ENCODE measurements around the gene TGFBR3L. TPM values are rescaled to one million over a fixed set of nuclear protein-coding genes. Genes with fewer than 3 reads are reported as not detected.

TGFBR3L gene
- total and polyA plus RNA-seq, 2 of the 8 experiments (the other 6 are each of a cell fraction or from before 2014, with no cell fraction given): 3.1 to 3.7 TPM

DNA sequence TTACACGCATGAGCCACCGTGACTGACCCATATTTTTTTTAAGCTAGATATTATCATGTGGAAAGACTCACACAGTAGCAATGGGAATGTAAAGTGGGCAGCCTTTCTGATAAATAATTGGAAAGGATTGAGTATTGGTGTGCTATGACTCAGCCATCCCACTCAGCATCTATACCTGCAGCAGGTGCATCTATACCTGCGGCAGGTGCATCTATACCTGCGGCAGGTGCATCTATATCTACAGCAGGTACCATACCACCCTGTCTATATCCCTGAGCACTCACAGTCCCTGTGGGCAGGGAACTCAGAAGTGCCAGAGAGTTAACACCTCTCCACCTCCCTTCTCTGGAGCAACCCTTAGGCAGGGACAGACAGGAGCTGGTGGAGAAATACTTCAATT lies 31.5 kb upstream of the TGFBR3L start:
- H4K5ac ChIP-seq (ENCODE audit: insufficient read length, low read depth, low read length): no peak overlapping the region
- H3K79me2 ChIP-seq (ENCODE audit: control insufficient read depth in 1 of 2, insufficient read depth in 2 of 2, low read length in 2 of 2): no peaks in the 10 kb centered on the region
- H3K4me3 ChIP-seq (ENCODE audit: extremely low read depth in 1 of 4, insufficient read depth in 2 of 4, low read depth in 3 of 4, low read length in 4 of 4): no peak overlapping the region
- no peak overlapping the region for H4K8ac ChIP-seq (ENCODE audit: extremely low read depth, insufficient read depth, low read length)
- no peak overlapping the region for H3K9ac ChIP-seq (replicated peaks in 1 of 4; ENCODE audit: extremely low read depth in 1 of 4, low read depth in 3 of 4, low read length in 3 of 4)
- no peak overlapping the region for H3K23ac ChIP-seq (ENCODE audit: insufficient read length)
- no peak overlapping the region for H2BK120ac ChIP-seq (replicated peaks; ENCODE audit: low read depth, low read length)
- no peak overlapping the region for H2AFZ ChIP-seq (ENCODE audit: low read length)
- H3K4me2 ChIP-seq (ENCODE audit: insufficient read depth in 1 of 2, low read depth in 2 of 2, low read length in 2 of 2): no peak overlapping the region
- no peak overlapping the region for H2BK15ac ChIP-seq (ENCODE audit: low read length)
- H3K56ac ChIP-seq (replicated peaks; ENCODE audit: insufficient read length, low read depth, low read length): no peak overlapping the region
- H3K4ac ChIP-seq (replicated peaks; ENCODE audit: insufficient read length, low read depth, low read length): no peak overlapping the region
- H3K14ac ChIP-seq (ENCODE audit: insufficient read length): no peak overlapping the region
- no peaks in the 10 kb centered on the region for H4K20me1 ChIP-seq (replicated peaks in 1 of 2; ENCODE audit: control insufficient read depth in 1 of 2, insufficient read depth in 2 of 2, low read length in 2 of 2)
- H3K27me3 ChIP-seq (replicated peaks in 1 of 4; ENCODE audit: control insufficient read depth in 3 of 4, extremely low read depth in 1 of 4, insufficient read depth in 3 of 4, low read length in 3 of 4): peaks cover 0 to 2% (median 0%) of the 10 kb centered on the region in 4 experiments; a peak in 1 of 7 replicates
- FAIRE-seq (no peak), DNase-seq (ENCODE audit: low read depth in 1 of 2, low spot score in 2 of 2) (no peak)
- 98% methylated on average over 4 of the region's 4 CpGs; no CpG with 5 or more reads in 1 of the 2 experiments for WGBS, 2 experiments (ENCODE audit: extremely low coverage in 1 of 2, insufficient coverage in 1 of 2, insufficient read length in 1 of 2, insufficient replicate concordance in 2 of 2, low coverage in 1 of 2, low lambda C conversion rate in 2 of 2, missing lambda C conversion rate in 1 of 2)
- no peaks in the 10 kb centered on the region for H3K36me3 ChIP-seq (ENCODE audit: control insufficient read depth in 2 of 4, insufficient read depth in 4 of 4, low read length in 3 of 4)
- H3K4me1 ChIP-seq (replicated peaks in 1 of 4; ENCODE audit: control insufficient read depth in 3 of 4, insufficient read depth in 4 of 4, low read length in 3 of 4): peaks cover 0 to 6% (median 4%) of the 10 kb centered on the region in 4 experiments; a peak in 4 of 7 replicates
- no peak overlapping the region for H4K91ac ChIP-seq (replicated peaks; ENCODE audit: insufficient read length, low read length)
- no peak overlapping the region for H2AK5ac ChIP-seq (ENCODE audit: low read depth, low read length)
- no peak overlapping the region for H2BK12ac ChIP-seq (ENCODE audit: low read depth, low read length)
- no peak overlapping the region for H2BK20ac ChIP-seq (ENCODE audit: low read length)
- CTCF ChIA-PET (ENCODE audit: partially characterized antibody): interaction anchor here (0.7 to 3.0 kb wide), 7 partner anchors 14 to 51 kb away, joined by 3 to 8 read pairs (median 4); no protein-coding TSS in a partner anchor
- peaks cover 4% of the 10 kb centered on the region; the same call in 1 of the 2 replicates for H3K23me2 ChIP-seq (ENCODE audit: low read depth, low read length)
- H2BK5ac ChIP-seq (ENCODE audit: low read depth, low read length): no peak overlapping the region
- no peaks in the 10 kb centered on the region for H3K9me3 ChIP-seq (ENCODE audit: insufficient read depth in 2 of 2, low read depth in 1 of 2, low read length in 1 of 2)
- no peak overlapping the region for H3K27ac ChIP-seq (ENCODE audit: low read depth, low read length)
- no peaks in the 10 kb centered on the region for H3K79me1 ChIP-seq (ENCODE audit: low read depth, low read length)
- H3K18ac ChIP-seq (ENCODE audit: extremely low read depth, low read length): no peak overlapping the region
- POLR2A ChIA-PET (ENCODE audit: partially characterized antibody): interaction anchor here (0.6 to 1.8 kb wide), 10 partner anchors 8 to 60 kb away, joined by 3 to 5 read pairs (median 3); partner anchors contain the start of genes PRR36, TGFBR3L and TIMM44
- no peak for TF ChIP-seq TAF1 (IDR thresholded peaks at IDR 0.05; ENCODE audit: low read depth, low read length)
- no peak for TF ChIP-seq RBBP5 (IDR thresholded peaks at IDR 0.05; ENCODE audit: borderline replicate concordance, low read depth, low read length)
- TF ChIP-seq YY1 (IDR thresholded peaks at IDR 0.05; ENCODE audit: low read depth, low read length): no peak
- TF ChIP-seq SRF (IDR thresholded peaks at IDR 0.05; ENCODE audit: low read depth, low read length): no peak
- no peak for TF ChIP-seq FOSL1 (IDR thresholded peaks at IDR 0.05; ENCODE audit: insufficient read depth, low read depth, low read length)
- no peak for TF ChIP-seq CHD2 (IDR thresholded peaks at IDR 0.05; ENCODE audit: low read length)

Data from H1 (cell line).